Measurements from ENCODE around the gene CHRNB1. TPM values are rescaled to one million over a fixed set of nuclear protein-coding genes. Genes with fewer than 3 reads are reported as not detected.

Gene CHRNB1
- total RNA-seq, 2 donors from 2014 or later = 6.9 to 10.4 TPM

GRCh38 chr17:7490144-7490543 is 45.3 kb downstream of the CHRNB1 start:
- Histone ChIP-seq H3K4me1 (replicated peaks) (peaks cover 2% of the 10 kb centered on the region), H3K4me3 (no peak overlapping the region), H3K9me3 (no peaks in the 10 kb centered on the region), H3K27me3 (replicated peaks; ENCODE audit: insufficient read depth) (no peaks in the 10 kb centered on the region), H3K36me3 (no peaks in the 10 kb centered on the region), H3K27ac (no peak overlapping the region)
- TF ChIP-seq POLR2A (IDR thresholded peaks at IDR 0.05) = no peak
- intact Hi-C loops (cut with DNase I) = no loop called here
- DNase-seq (ENCODE audit: low spot score) = no peak
- 76% methylated on average over 8 of the region's 8 CpGs for WGBS

- Histone ChIP-seq H3K36me3 (peaks cover 4 to 10% of the 10 kb centered on the region in 2 donors), H3K27me3 (replicated peaks; ENCODE audit: insufficient read depth) (no peaks in the 10 kb centered on the region), H3K9me3 (no peaks in the 10 kb centered on the region), H3K4me3 (no peak overlapping the region), H3K4me1 (replicated peaks) (no peaks in the 10 kb centered on the region), H3K27ac (no peak overlapping the region)
- TF ChIP-seq POLR2AphosphoS5 (IDR thresholded peaks at IDR 0.05) = no peak
- TF ChIP-seq POLR2A (IDR thresholded peaks at IDR 0.05) = no peak
- no peak for TF ChIP-seq CTCF (IDR thresholded peaks at IDR 0.05)
- intact Hi-C loops (cut with DNase I) = no loop called here
- WGBS = 93% methylated on average over 1 of the region's 1 CpG
- no peak for DNase-seq (ENCODE audit: low spot score)
These were observed 46.7 kb downstream of the CHRNB1 start for GRCh38 chr17:7491583-7491982.

- Histone ChIP-seq H3K27ac (no peak overlapping the region), H3K36me3 (peaks cover 4 to 27% of the 10 kb centered on the region in 2 donors), H3K4me1 (replicated peaks) (no peaks in the 10 kb centered on the region), H3K4me3 (no peak overlapping the region), H3K27me3 (replicated peaks; ENCODE audit: insufficient read depth) (no peaks in the 10 kb centered on the region), H3K9me3 (no peaks in the 10 kb centered on the region)
- WGBS = 89% methylated on average over 3 of the region's 3 CpGs
- TF ChIP-seq POLR2A (IDR thresholded peaks at IDR 0.05) (no peak), CTCF (IDR thresholded peaks at IDR 0.05) (no peak), POLR2AphosphoS5 (IDR thresholded peaks at IDR 0.05) (no peak)
- no peak for DNase-seq (ENCODE audit: low spot score)
- intact Hi-C loops (cut with DNase I) = no loop called here
These were observed 49.1 kb downstream of the CHRNB1 start for GRCh38 chr17:7493941-7494340.

GRCh38 chr17:7495906-7496434 is 51.1 kb downstream of the CHRNB1 start:
- 83% methylated on average over 12 of the region's 12 CpGs for WGBS
- TF ChIP-seq POLR2A (IDR thresholded peaks at IDR 0.05) = no peak
- no peak for TF ChIP-seq CTCF (IDR thresholded peaks at IDR 0.05)
- TF ChIP-seq POLR2AphosphoS5 (IDR thresholded peaks at IDR 0.05) = no peak
- Histone ChIP-seq H3K9me3 (no peaks in the 10 kb centered on the region), H3K27me3 (replicated peaks; ENCODE audit: insufficient read depth) (no peaks in the 10 kb centered on the region), H3K4me1 (replicated peaks) (no peaks in the 10 kb centered on the region), H3K4me3 (no peak overlapping the region), H3K27ac (no peak overlapping the region), H3K36me3 (peaks cover 13 to 38% of the 10 kb centered on the region in 2 donors)
- intact Hi-C loops (cut with DNase I) = no loop called here
- DNase-seq (ENCODE audit: low spot score) = no peak

- peaks cover 16 to 44% of the 10 kb centered on the region in 2 donors for H3K36me3 ChIP-seq
- H3K9me3 ChIP-seq = no peaks in the 10 kb centered on the region
- DNase-seq (ENCODE audit: low spot score) = no peak
- TF ChIP-seq POLR2A (IDR thresholded peaks at IDR 0.05) (no peak), CTCF (IDR thresholded peaks at IDR 0.05) (no peak), POLR2AphosphoS5 (IDR thresholded peaks at IDR 0.05) (no peak)
- 88% methylated on average over 20 of the region's 20 CpGs for WGBS
- H3K27ac ChIP-seq = no peak overlapping the region
- intact Hi-C loops (cut with DNase I) = no loop called here
- no peaks in the 10 kb centered on the region for H3K27me3 ChIP-seq (replicated peaks; ENCODE audit: insufficient read depth)
- H3K4me3 ChIP-seq = no peak overlapping the region
- H3K4me1 ChIP-seq (replicated peaks) = no peaks in the 10 kb centered on the region
These were observed 51.8 kb downstream of the CHRNB1 start for GRCh38 chr17:7496470-7497183.
